ENCODE data around the gene DNMT3L. TPM values are rescaled to one million over a fixed set of nuclear protein-coding genes. Genes with fewer than 3 reads are reported as not detected.

DNMT3L gene
- polyA plus RNA-seq, 1 of the 3 experiments (the other 2 are of a cell fraction) = not detected

DNA sequence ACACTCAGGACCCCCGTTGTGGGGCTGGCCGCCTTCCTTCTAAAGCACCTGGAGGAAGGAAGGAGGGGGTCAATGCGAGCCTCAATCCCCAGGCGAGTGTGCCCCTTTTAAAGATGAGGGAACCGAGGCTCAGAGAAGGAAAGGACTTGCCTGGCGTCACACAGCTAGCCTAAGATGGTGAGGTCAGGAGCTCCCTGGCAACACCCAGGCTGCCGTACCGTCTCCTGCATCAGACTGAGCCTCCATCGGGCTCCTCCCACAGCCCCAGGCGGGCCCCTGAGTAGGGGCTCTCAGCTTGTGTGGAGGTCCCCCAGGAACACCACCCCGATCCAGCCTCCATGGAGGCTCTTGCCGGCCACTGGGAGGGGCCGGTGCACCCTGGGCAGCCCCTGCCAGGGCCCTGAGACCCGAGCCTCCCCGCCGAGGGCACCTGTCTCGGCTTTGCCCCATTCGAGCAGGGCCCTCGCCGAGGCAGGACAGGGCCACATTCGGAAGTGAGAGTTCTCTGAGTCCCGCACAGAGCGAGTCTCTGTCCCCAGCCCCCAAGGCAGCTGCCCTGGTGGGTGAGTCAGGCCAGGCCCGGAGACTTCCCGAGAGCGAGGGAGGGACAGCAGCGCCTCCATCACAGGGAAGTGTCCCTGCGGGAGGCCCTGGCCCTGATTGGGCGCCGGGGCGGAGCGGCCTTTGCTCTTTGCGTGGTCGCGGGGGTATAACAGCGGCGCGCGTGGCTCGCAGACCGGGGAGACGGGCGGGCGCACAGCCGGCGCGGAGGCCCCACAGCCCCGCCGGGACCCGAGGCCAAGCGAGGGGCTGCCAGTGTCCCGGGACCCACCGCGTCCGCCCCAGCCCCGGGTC, 23.7 kb upstream of the DNMT3L start, which contains the start of gene AIRE:
AIRE (plus strand) TSS at position 739 of the 855 bp plus-strand sequence. CDS start 131 bp downstream, outside the sequence.
- no peaks in the 10 kb centered on the region; the same call in 1 of the 2 replicates for H3K27me3 ChIP-seq (ENCODE audit: insufficient read depth)
- H3F3A ChIP-seq (replicated peaks; ENCODE audit: insufficient read depth) = no peaks in the 10 kb centered on the region
- H2AFZ ChIP-seq (ENCODE audit: low read depth) = no peak within 1 kb of the TSS
- no peaks in the 10 kb centered on the region for H3K79me2 ChIP-seq (ENCODE audit: insufficient read depth)
- 55% methylated on average over 15 of the region's 56 CpGs for WGBS (ENCODE audit: low lambda C conversion rate)
- no peak within 1 kb of the TSS for H3K27ac ChIP-seq (ENCODE audit: low read depth in 2 of 2, low read length in 1 of 2)
- DNase-seq = peak; percentile 64
- POLR2A ChIA-PET = no interaction called here
- peak within 1 kb of the TSS; percentile 8; the same call in 1 of the 2 replicates for H3K4me2 ChIP-seq
- H3K9me3 ChIP-seq = no peaks in the 10 kb centered on the region
- H4K20me1 ChIP-seq (ENCODE audit: insufficient read depth) = no peaks in the 10 kb centered on the region
- no peak for TF ChIP-seq FOXM1 (IDR thresholded peaks at IDR 0.05; ENCODE audit: low read depth)
- TF ChIP-seq, protein P1, sequence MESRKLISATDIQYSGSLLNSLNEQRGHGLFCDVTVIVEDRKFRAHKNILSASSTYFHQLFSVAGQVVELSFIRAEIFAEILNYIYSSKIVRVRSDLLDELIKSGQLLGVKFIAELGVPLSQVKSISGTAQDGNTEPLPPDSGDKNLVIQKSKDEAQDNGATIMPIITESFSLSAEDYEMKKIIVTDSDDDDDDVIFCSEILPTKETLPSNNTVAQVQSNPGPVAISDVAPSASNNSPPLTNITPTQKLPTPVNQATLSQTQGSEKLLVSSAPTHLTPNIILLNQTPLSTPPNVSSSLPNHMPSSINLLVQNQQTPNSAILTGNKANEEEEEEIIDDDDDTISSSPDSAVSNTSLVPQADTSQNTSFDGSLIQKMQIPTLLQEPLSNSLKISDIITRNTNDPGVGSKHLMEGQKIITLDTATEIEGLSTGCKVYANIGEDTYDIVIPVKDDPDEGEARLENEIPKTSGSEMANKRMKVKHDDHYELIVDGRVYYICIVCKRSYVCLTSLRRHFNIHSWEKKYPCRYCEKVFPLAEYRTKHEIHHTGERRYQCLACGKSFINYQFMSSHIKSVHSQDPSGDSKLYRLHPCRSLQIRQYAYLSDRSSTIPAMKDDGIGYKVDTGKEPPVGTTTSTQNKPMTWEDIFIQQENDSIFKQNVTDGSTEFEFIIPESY (IDR thresholded peaks at IDR 0.05; ENCODE audit: borderline replicate concordance, low read depth) = no peak
- no peak for TF ChIP-seq TCF12 (IDR thresholded peaks at IDR 0.05)
- TF ChIP-seq IRF3 (IDR thresholded peaks at IDR 0.05; ENCODE audit: low read depth, low read length) = no peak
- no peak for TF ChIP-seq GABPA (IDR thresholded peaks at IDR 0.05; ENCODE audit: low read depth)
- TF ChIP-seq RXRA (IDR thresholded peaks at IDR 0.05; ENCODE audit: borderline replicate concordance, low read depth) = no peak
- TF ChIP-seq FOXJ3 (CRISPR knock-in tag; IDR thresholded peaks at IDR 0.05) = no peak
- no peak for TF ChIP-seq RAD21 (IDR thresholded peaks at IDR 0.05; ENCODE audit: low read length)
- TF ChIP-seq CTCF (IDR thresholded peaks at IDR 0.05) = no peak
- H3K9ac ChIP-seq = no peak within 1 kb of the TSS
- no peaks in the 10 kb centered on the region for H3K4me1 ChIP-seq (ENCODE audit: control insufficient read depth in 1 of 2, insufficient read depth in 2 of 2, low read depth in 1 of 2, low read length in 1 of 2)
- no peaks in the 10 kb centered on the region for H3K9me2 ChIP-seq
- no peaks in the 10 kb centered on the region for H3K36me3 ChIP-seq (replicated peaks in 1 of 2; ENCODE audit: control insufficient read depth in 1 of 2, insufficient read depth in 2 of 2, low read length in 1 of 2)
- CTCF ChIA-PET = interaction anchor here (0.9 kb wide), 2 partner anchors 12 to 195 kb away, joined by 3 to 5 read pairs; no protein-coding TSS in a partner anchor
- H3K4me3 ChIP-seq (ENCODE audit: low read depth in 2 of 2, low read length in 1 of 2) = no peak within 1 kb of the TSS

- no peak overlapping the region for H3K9ac ChIP-seq
- no peak for DNase-seq
- H3K9me2 ChIP-seq = no peaks in the 10 kb centered on the region
- no peak overlapping the region for H3K4me3 ChIP-seq (ENCODE audit: low read depth in 2 of 2, low read length in 1 of 2)
- no peaks in the 10 kb centered on the region for H3K79me2 ChIP-seq (ENCODE audit: insufficient read depth)
- no peaks in the 10 kb centered on the region for H3K36me3 ChIP-seq (replicated peaks in 1 of 2; ENCODE audit: control insufficient read depth in 1 of 2, insufficient read depth in 2 of 2, low read length in 1 of 2)
- H3K27me3 ChIP-seq (ENCODE audit: insufficient read depth) = no peaks in the 10 kb centered on the region; the same call in 1 of the 2 replicates
- no peak overlapping the region for H3K4me2 ChIP-seq
- 77% methylated on average over 8 of the region's 11 CpGs for WGBS (ENCODE audit: low lambda C conversion rate)
- CTCF ChIA-PET = interaction anchor here (1.0 kb wide), 1 partner anchor 14 kb away, joined by 3 read pairs; no protein-coding TSS in a partner anchor
- POLR2A ChIA-PET = no interaction called here
- H3K9me3 ChIP-seq = no peaks in the 10 kb centered on the region
- no peak overlapping the region for H2AFZ ChIP-seq (ENCODE audit: low read depth)
- no peaks in the 10 kb centered on the region for H4K20me1 ChIP-seq (ENCODE audit: insufficient read depth)
- no peaks in the 10 kb centered on the region for H3F3A ChIP-seq (replicated peaks; ENCODE audit: insufficient read depth)
- no peaks in the 10 kb centered on the region; a peak in 1 of 4 replicates for H3K4me1 ChIP-seq (ENCODE audit: control insufficient read depth in 1 of 2, insufficient read depth in 2 of 2, low read depth in 1 of 2, low read length in 1 of 2)
- no peak overlapping the region for H3K27ac ChIP-seq (ENCODE audit: low read depth in 2 of 2, low read length in 1 of 2)
- TF ChIP-seq FOXJ3 (CRISPR knock-in tag; IDR thresholded peaks at IDR 0.05) = no peak
- no peak for TF ChIP-seq EZH2phosphoT487 (IDR thresholded peaks at IDR 0.05; ENCODE audit: borderline replicate concordance, low read depth)
- no peak for TF ChIP-seq CTCF (IDR thresholded peaks at IDR 0.05)
- no peak for TF ChIP-seq USF2 (IDR thresholded peaks at IDR 0.05; ENCODE audit: borderline replicate concordance, low read depth, low read length)
- no peak for TF ChIP-seq SIN3A (IDR thresholded peaks at IDR 0.05; ENCODE audit: borderline replicate concordance, low read depth, low read length)
- TF ChIP-seq, protein P1 (IDR thresholded peaks at IDR 0.05; ENCODE audit: borderline replicate concordance, low read depth) = no peak
- no peak for TF ChIP-seq FOSL2 (IDR thresholded peaks at IDR 0.05; ENCODE audit: borderline replicate concordance, low read depth)
Measured at GRCh38 chr21:44283948-44284347, 22.3 kb upstream of the DNMT3L start.

All from SK-N-SH (cell line).